DND-41 (cell line): ENCODE data around the gene ZNHIT6.

Source experiments
- ATAC-seq: fragments of 200-7000 bp; cut with Tn5 transposase; 3 replicates; pipeline ENCODE4 v1.9.1; 2021; ENCODE audit warnings: low read depth; ENCODE audit not compliant: insufficient read depth
- DNase-seq: peaks from one replicate; pipeline ENCODE4 v3.0.0-alpha.2; 2020
- H2AFZ ChIP-seq: 2 replicates; pipeline ENCODE4 v1.6.0; 2012; ENCODE audit warnings: low read depth, low read length
- H3K27ac ChIP-seq: 2 replicates; pipeline ENCODE4 v1.5.1; 2012; ENCODE audit warnings: low read length, inconsistent platforms
- H3K27me3 ChIP-seq: fragments of 200-600 bp; sonication (generic); 2 replicates; pipeline ENCODE4 v1.6.0; 2012; ENCODE audit warnings: low read length, mild to moderate bottlenecking, inconsistent platforms; ENCODE audit not compliant: insufficient read depth, poor library complexity
- H3K36me3 ChIP-seq: 2 replicates; pipeline ENCODE4 v1.5.1; 2012; ENCODE audit warnings: low read length, inconsistent platforms; ENCODE audit not compliant: insufficient read depth
- H3K4me1 ChIP-seq: 2 replicates; pipeline ENCODE4 v1.5.1; 2012; ENCODE audit warnings: mild to moderate bottlenecking, low read length; ENCODE audit not compliant: insufficient read depth
- H3K4me2 ChIP-seq: 2 replicates; pipeline ENCODE4 v1.6.0; 2012; ENCODE audit warnings: mild to moderate bottlenecking, moderate library complexity, low read length, inconsistent platforms; ENCODE audit not compliant: insufficient read depth
- H3K4me3 ChIP-seq, 2 experiments: fragments of 200-600 bp in 1 of 2; shearing (Covaris generic) in 1 of 2; 2 replicates each; pipeline ENCODE4 v1.5.1; 2012 to 2016; ENCODE audit warnings: inconsistent platforms in 2 of 2, low read length in 2 of 2, mild to moderate bottlenecking in 2 of 2, low read depth in 1 of 2, moderate library complexity in 1 of 2
- H3K79me2 ChIP-seq: 2 replicates; pipeline ENCODE4 v1.6.0; 2012; ENCODE audit warnings: low read length, inconsistent platforms; ENCODE audit not compliant: insufficient read depth
- H3K9ac ChIP-seq: 2 replicates; pipeline ENCODE4 v1.6.0; 2012; ENCODE audit warnings: low read depth, mild to moderate bottlenecking, inconsistent platforms, low read length, moderate library complexity
- H3K9me3 ChIP-seq: 2 replicates; pipeline ENCODE4 v1.5.1; 2012; ENCODE audit warnings: low read length, moderate library complexity, mild to moderate bottlenecking, inconsistent platforms; ENCODE audit not compliant: insufficient read depth, severe bottlenecking
- H4K20me1 ChIP-seq: 2 replicates; pipeline ENCODE4 v1.6.0; 2012; ENCODE audit warnings: low read length; ENCODE audit not compliant: insufficient read depth
- CTCF ChIP-seq: IDR thresholded peaks from 2 replicates; pipeline ENCODE4 v1.5.1; 2012; ENCODE audit warnings: borderline replicate concordance, low read length, moderate library complexity, mild to moderate bottlenecking; ENCODE audit not compliant: poor library complexity, severe bottlenecking; ENCODE audit errors: extremely low read depth
- EZH2 ChIP-seq: IDR thresholded peaks from 3 replicates; pipeline ENCODE4 v1.6.1; 2012; ENCODE audit warnings: borderline replicate concordance, low read depth, mild to moderate bottlenecking, moderate library complexity, low read length, inconsistent platforms; ENCODE audit not compliant: severe bottlenecking

ZNHIT6 gene

GRCh38 chr1:85615586-85616363 is 92.5 kb downstream of the ZNHIT6 start:
- Histone ChIP-seq H3K36me3 (no peaks in the 10 kb centered on the region), H3K27me3 (no peaks in the 10 kb centered on the region), H3K4me1 (no peaks in the 10 kb centered on the region), H2AFZ (no peak overlapping the region), H3K27ac (no peak overlapping the region), H3K4me3 (no peak overlapping the region), H3K9ac (no peak overlapping the region), H3K79me2 (no peaks in the 10 kb centered on the region), H3K9me3 (no peaks in the 10 kb centered on the region), H4K20me1 (no peaks in the 10 kb centered on the region), H3K4me2 (no peak overlapping the region)
- ATAC-seq, result no peak
- DNase-seq, result no peak
- TF ChIP-seq CTCF (no peak), EZH2 (no peak)

GRCh38 chr1:85612704-85613361 is 95.4 kb downstream of the ZNHIT6 start:
- Histone ChIP-seq H2AFZ (no peak overlapping the region), H3K4me2 (no peak overlapping the region), H3K79me2 (no peaks in the 10 kb centered on the region), H3K27me3 (no peaks in the 10 kb centered on the region), H3K9me3 (no peaks in the 10 kb centered on the region), H3K27ac (no peak overlapping the region), H3K36me3 (no peaks in the 10 kb centered on the region), H3K9ac (no peak overlapping the region), H4K20me1 (no peaks in the 10 kb centered on the region), H3K4me1 (no peaks in the 10 kb centered on the region), H3K4me3 (no peak overlapping the region)
- TF ChIP-seq CTCF, result peak; percentile 26
- no peak for TF ChIP-seq EZH2
- DNase-seq (no peak), ATAC-seq (no peak)

- TF ChIP-seq EZH2 (no peak), CTCF (no peak)
- no peak overlapping the region for H2AFZ ChIP-seq
- no peaks in the 10 kb centered on the region for H3K9me3 ChIP-seq
- DNase-seq (no peak), ATAC-seq (no peak)
- H3K79me2 ChIP-seq, result no peaks in the 10 kb centered on the region
- H3K36me3 ChIP-seq, result no peaks in the 10 kb centered on the region
- H3K27me3 ChIP-seq, result no peaks in the 10 kb centered on the region
- H3K4me1 ChIP-seq, result no peaks in the 10 kb centered on the region
- H4K20me1 ChIP-seq, result no peaks in the 10 kb centered on the region
- no peak overlapping the region for H3K27ac ChIP-seq
- H3K9ac ChIP-seq, result no peak overlapping the region
- no peak overlapping the region for H3K4me3 ChIP-seq
- no peak overlapping the region for H3K4me2 ChIP-seq
These were observed 96.4 kb downstream of the ZNHIT6 start for GRCh38 chr1:85611856-85612255.
